Transverse colon (tissue), 4 donors: Measurements from ENCODE around the gene PRR33.

Experiments
- CTCF ChIP-seq, 5 experiments: fragments of 200-600 bp in 3 of 5; fragments of 450-650 bp in 2 of 5; sonication (generic) in 3 of 5; IDR thresholded peaks; 1 replicate in 2 of 5; 2 replicates in 3 of 5; pipeline ENCODE4 v1.5.1; 2016 to 2017; ENCODE audit warnings: antibody characterized with exemption in 5 of 5, inconsistent platforms in 3 of 5, mild to moderate bottlenecking in 2 of 5, moderate library complexity in 1 of 5
- EP300 ChIP-seq: sonication (generic); formaldehyde crosslinking; IDR thresholded peaks from one replicate; pipeline ENCODE4 v1.6.1; 2017; ENCODE audit warnings: antibody characterized with exemption, low read depth
- POLR2A ChIP-seq: fragments of 450-650 bp; IDR thresholded peaks from one replicate; pipeline ENCODE4 v1.6.1; 2016; ENCODE audit warnings: antibody characterized with exemption, mild to moderate bottlenecking, moderate library complexity
- POLR2AphosphoS5 ChIP-seq, 3 donors: sonication (generic); formaldehyde crosslinking; IDR thresholded peaks; one replicate each; pipeline ENCODE4 v1.6.1; 2016; ENCODE audit warnings: antibody characterized with exemption in 3 of 3

DNA sequence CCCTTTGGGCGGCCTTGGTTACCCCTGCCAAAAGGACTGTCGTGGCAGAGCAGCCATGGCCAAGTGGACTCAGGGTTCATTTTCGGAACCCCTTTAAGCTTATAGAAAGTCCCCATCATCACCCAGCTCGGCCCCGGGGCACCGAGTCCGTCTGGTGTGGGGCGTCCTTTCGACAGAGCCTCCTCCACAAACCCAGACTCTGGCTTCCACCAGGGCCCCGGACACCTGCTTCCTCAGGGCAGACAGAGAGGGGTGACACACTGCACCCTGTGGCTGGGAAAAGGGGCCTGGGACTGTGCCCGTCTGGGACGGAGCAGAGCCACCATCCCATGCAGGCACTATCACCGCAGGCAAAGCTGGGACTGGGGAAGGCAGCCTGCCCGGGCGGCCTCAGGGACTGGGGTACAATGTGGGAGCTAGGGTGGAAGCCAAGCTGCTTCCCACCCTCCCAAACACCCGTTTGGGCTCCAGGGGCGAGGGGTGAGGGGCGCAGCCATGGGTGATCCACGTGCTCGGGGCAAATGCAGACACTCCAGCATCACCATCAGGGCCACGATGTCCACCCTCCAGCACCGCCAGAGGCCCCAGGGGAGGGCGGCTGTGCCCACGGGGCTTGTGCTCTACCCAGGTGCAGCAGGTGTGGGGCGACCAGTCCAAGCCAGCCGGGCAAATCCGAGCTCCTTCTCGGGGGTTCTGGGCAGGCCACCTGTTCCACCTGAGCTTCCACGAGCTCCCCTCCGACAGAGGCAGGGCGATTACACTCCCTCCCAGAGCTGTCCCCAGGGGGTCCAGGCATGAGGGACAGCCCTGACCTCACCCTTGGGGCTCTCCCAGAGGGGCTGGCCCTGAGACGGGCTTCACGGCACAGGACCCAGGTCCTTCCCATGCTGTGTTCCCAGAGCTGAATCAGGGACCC is 43.7 kb upstream of the PRR33 start:
- TF ChIP-seq POLR2A (no peak), CTCF (IDR thresholded peaks at IDR 0.05) (no peak), POLR2AphosphoS5 (IDR thresholded peaks at IDR 0.05) (no peak), EP300 (no peak)
